Measurements from ENCODE around the gene CHID1.

Gene CHID1

GRCh38 chr11:888310-889212 lies 22.0 kb downstream of the CHID1 start:
- DNase-seq (ENCODE audit: low read depth, low spot score), result no peak

- DNase-seq (ENCODE audit: low read depth, low spot score), result no peak
These were observed 23.0 kb downstream of the CHID1 start for GRCh38 chr11:887589-887988.

GRCh38 chr11:886568-886967 lies 24.0 kb downstream of the CHID1 start:
- no peak for DNase-seq (ENCODE audit: low read depth, low spot score)

- no peak for DNase-seq (ENCODE audit: low read depth, low spot score)
These were observed 26.0 kb downstream of the CHID1 start for GRCh38 chr11:884578-885070.

GRCh38 chr11:883527-883926 lies 27.1 kb downstream of the CHID1 start:
- no peak for DNase-seq (ENCODE audit: low read depth, low spot score)

- DNase-seq (ENCODE audit: low read depth, low spot score), result no peak
These were observed 28.0 kb downstream of the CHID1 start for GRCh38 chr11:882596-882995.

- no peak for DNase-seq (ENCODE audit: low read depth, low spot score)
These were observed 30.2 kb downstream of the CHID1 start for GRCh38 chr11:880447-880846.

GRCh38 chr11:877565-877964 lies 33.0 kb downstream of the CHID1 start:
- no peak for DNase-seq (ENCODE audit: low read depth, low spot score)

- no peak for DNase-seq (ENCODE audit: low read depth, low spot score)
These were observed 34.1 kb downstream of the CHID1 start for GRCh38 chr11:876545-876944.

GRCh38 chr11:875769-876301 lies 34.8 kb downstream of the CHID1 start:
- DNase-seq (ENCODE audit: low read depth, low spot score), result no peak

GRCh38 chr11:875203-875602 lies 35.4 kb downstream of the CHID1 start:
- no peak for DNase-seq (ENCODE audit: low read depth, low spot score)

GRCh38 chr11:873706-874105 lies 36.9 kb downstream of the CHID1 start:
- no peak for DNase-seq (ENCODE audit: low read depth, low spot score)

- no peak for DNase-seq (ENCODE audit: low read depth, low spot score)
These were observed 37.8 kb downstream of the CHID1 start for GRCh38 chr11:872799-873198.

- DNase-seq (ENCODE audit: low read depth, low spot score), result no peak
These were observed 39.1 kb downstream of the CHID1 start for GRCh38 chr11:871472-871871.

GRCh38 chr11:870418-870817 lies 40.2 kb downstream of the CHID1 start:
- DNase-seq (ENCODE audit: low read depth, low spot score), result no peak

- DNase-seq (ENCODE audit: low read depth, low spot score), result no peak
These were observed 40.5 kb downstream of the CHID1 start for GRCh38 chr11:870127-870413.

GRCh38 chr11:869399-870126 lies 41.0 kb downstream of the CHID1 start:
- DNase-seq (ENCODE audit: low read depth, low spot score), result no peak

GRCh38 chr11:868802-869201 lies 41.8 kb downstream of the CHID1 start:
- no peak for DNase-seq (ENCODE audit: low read depth, low spot score)

GRCh38 chr11:868394-868793 lies 42.2 kb downstream of the CHID1 start:
- no peak for DNase-seq (ENCODE audit: low read depth, low spot score)

- no peak for DNase-seq (ENCODE audit: low read depth, low spot score)
These were observed 42.7 kb downstream of the CHID1 start for GRCh38 chr11:867856-868358.

- no peak for DNase-seq (ENCODE audit: low read depth, low spot score)
These were observed 44.1 kb downstream of the CHID1 start for GRCh38 chr11:866481-866880.
